HCT116 (cell line): ENCODE measurements around the gene CSNK1E.

Experiments
- CTCF ChIP-seq, 3 experiments: fragments of 200-600 bp in 1 of 3; sonication (generic) in 1 of 3; IDR thresholded peaks in 2 of 3; conservative IDR thresholded peaks in 1 of 3; 2 replicates each; pipeline ENCODE4 v1.5.1; 2012 to 2017; ENCODE audit warnings: low read depth in 2 of 3, low read length in 2 of 3, antibody characterized with exemption in 1 of 3, borderline replicate concordance in 1 of 3, control low read depth in 1 of 3, mild to moderate bottlenecking in 1 of 3, mixed read lengths in 1 of 3, mixed run types in 1 of 3, moderate library complexity in 1 of 3; ENCODE audit not compliant: insufficient read depth in 1 of 3
- POLR2A ChIP-seq: IDR thresholded peaks from 2 replicates; pipeline ENCODE4 v1.7.0; 2011; ENCODE audit warnings: borderline replicate concordance; ENCODE audit not compliant: insufficient read depth, insufficient read length; ENCODE audit errors: extremely low read depth
- POLR2AphosphoS5 ChIP-seq: IDR thresholded peaks from 2 replicates; pipeline ENCODE4 v1.6.1; 2011; ENCODE audit warnings: mild to moderate bottlenecking, low read depth, low read length, moderate library complexity

- TF ChIP-seq CTCF (IDR thresholded peaks at IDR 0.05 in 2 of 3, conservative IDR thresholded peaks at IDR 0.05 in 1 of 3; ENCODE audit: borderline replicate concordance in 1 of 3, insufficient read depth in 1 of 3, low read depth in 2 of 3, low read length in 2 of 3) = no peak
- TF ChIP-seq POLR2AphosphoS5 = no peak
- TF ChIP-seq POLR2A = no peak
Observed at GRCh38 chr22:38243007-38243765, 74.0 kb downstream of the CSNK1E start.
